C4-2B (cell line): ENCODE data around the gene PYROXD2.

ENCODE experiments used
- H3K27ac ChIP-seq: fragments of 450-650 bp; 2 replicates; pipeline ENCODE4 v1.5.1; 2017
- ZFX ChIP-seq: fragments of 450-650 bp; IDR thresholded peaks from 2 replicates; pipeline ENCODE4 v1.6.1; 2017
- TF ChIP-seq, protein P1 (sequence below): fragments of 450-650 bp; conservative IDR thresholded peaks from 2 replicates; pipeline ENCODE4 v1.5.1; 2017; ENCODE audit warnings: mild to moderate bottlenecking

The PYROXD2 gene

DNA sequence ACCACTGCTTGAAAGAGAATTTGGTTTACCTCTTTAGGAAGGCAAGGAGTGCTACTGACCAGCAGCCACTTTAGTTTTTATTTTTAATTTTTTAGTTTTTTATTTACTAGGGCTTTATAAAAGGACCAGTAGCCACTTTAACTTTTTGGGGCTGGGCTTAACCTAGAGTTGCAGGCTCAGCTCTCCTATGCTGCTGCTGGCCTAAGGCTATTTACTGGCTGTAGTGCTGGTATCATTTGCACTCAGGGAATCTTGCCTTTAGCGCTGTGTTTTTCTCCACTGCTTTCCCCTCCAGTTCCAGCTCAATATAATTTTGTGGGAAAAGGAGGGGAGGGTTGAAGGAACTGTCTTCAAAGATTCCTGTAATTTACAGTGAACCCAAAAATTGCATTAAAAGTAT is 18.4 kb upstream of the PYROXD2 start:
- TF ChIP-seq, protein P1, sequence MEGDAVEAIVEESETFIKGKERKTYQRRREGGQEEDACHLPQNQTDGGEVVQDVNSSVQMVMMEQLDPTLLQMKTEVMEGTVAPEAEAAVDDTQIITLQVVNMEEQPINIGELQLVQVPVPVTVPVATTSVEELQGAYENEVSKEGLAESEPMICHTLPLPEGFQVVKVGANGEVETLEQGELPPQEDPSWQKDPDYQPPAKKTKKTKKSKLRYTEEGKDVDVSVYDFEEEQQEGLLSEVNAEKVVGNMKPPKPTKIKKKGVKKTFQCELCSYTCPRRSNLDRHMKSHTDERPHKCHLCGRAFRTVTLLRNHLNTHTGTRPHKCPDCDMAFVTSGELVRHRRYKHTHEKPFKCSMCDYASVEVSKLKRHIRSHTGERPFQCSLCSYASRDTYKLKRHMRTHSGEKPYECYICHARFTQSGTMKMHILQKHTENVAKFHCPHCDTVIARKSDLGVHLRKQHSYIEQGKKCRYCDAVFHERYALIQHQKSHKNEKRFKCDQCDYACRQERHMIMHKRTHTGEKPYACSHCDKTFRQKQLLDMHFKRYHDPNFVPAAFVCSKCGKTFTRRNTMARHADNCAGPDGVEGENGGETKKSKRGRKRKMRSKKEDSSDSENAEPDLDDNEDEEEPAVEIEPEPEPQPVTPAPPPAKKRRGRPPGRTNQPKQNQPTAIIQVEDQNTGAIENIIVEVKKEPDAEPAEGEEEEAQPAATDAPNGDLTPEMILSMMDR = no peak
- TF ChIP-seq ZFX = no peak
- no peak overlapping the region for H3K27ac ChIP-seq

DNA sequence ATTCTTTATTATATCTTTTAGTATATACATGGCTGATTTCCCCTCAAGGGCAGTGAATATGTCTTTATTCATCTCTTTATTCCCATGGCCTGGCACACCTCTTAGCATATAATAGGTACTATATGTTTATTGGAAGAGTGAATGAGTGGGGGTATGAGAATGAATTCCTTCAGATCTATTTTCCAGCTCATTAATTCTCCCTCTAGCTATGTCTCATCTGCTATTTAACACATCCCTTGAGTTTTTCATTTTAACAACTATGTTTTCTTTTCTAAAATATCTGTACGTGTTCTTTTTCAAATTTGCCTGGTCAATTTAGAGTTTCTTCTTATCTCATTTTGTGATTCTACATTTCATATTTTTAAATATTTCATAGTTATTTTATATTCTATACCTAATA is 17.3 kb upstream of the PYROXD2 start:
- TF ChIP-seq, protein P1 = no peak
- no peak for TF ChIP-seq ZFX
- no peak overlapping the region for H3K27ac ChIP-seq

DNA sequence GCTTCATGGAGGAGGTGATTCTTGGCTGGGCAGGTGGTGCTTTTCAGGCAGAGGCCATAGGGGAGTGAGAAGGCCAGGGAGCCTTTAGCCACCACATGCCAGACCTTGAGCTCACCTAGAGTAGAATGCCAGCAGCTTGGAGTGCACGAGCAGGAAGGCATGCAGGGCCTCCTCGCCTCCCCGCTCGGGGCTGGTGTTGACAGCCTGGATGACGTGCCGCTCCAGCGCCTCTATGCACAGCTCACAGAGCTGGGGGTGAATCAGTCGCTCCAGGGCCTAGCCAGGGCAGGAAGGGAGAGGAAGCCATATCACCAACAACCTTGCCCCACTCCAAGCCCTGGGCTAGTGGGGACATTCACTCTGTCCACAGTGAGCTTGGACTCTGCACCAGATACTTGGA is 16.0 kb upstream of the PYROXD2 start:
- TF ChIP-seq, protein P1 = no peak
- TF ChIP-seq ZFX = no peak
- no peak overlapping the region for H3K27ac ChIP-seq

DNA sequence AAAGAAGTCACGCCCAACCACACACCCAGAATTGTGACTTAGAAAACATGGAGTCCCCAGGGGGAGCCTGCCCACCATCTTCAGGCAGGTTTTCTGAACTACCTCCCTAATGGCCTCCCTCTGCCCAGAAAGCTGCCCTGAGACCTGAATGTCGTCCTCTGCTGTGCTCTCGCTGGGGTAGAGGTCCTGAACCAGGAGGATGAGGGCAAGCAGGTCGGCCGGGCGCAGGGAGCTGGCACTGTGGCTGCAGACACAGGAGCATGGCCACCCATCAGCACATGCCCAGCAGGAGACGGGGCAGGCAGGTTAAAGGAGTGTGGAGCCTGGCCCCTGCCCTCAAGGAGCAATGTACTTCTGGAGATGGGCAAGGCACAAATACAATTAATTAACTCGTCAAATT is 15.4 kb upstream of the PYROXD2 start:
- no peak overlapping the region for H3K27ac ChIP-seq
- no peak for TF ChIP-seq ZFX
- TF ChIP-seq, protein P1 = no peak

DNA sequence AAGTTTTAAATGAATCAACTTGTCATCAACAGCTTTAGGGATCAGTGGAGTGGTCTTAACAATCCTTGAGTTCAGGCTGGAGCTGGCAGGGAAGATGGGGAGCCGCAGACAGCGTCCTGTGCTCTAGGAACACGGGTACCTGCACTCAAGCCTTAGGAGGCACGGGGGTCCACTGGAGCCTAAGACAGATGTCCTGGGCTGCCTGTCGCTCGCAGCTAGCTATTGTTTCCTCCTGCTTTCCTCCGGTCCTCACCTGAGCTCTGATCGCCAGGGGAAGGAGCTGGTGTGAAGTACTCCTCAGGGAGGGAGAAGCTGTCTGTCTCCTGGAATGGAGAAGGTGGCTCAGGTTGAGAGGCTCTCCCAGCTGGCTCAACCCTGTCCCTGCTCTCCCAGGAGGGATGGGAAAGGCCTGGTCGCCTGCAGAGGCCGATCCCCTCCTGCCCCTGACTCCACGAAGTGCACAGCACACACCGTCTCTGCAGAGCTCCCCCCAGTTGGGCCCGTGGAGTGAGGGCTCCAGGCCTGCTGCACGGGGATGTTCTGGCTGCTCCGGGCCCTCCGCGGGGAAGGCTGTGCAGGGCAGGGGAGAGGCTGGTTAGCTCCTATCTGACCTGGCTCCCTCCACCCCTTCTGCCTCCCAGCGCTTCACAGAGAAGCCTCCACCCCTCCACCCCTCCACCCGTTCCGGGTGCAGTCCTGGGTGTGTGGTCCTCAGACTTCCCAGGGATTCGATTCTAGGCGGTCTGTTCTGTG is 14.5 kb upstream of the PYROXD2 start:
- H3K27ac ChIP-seq = no peak overlapping the region
- no peak for TF ChIP-seq ZFX
- TF ChIP-seq, protein P1 = no peak

DNA sequence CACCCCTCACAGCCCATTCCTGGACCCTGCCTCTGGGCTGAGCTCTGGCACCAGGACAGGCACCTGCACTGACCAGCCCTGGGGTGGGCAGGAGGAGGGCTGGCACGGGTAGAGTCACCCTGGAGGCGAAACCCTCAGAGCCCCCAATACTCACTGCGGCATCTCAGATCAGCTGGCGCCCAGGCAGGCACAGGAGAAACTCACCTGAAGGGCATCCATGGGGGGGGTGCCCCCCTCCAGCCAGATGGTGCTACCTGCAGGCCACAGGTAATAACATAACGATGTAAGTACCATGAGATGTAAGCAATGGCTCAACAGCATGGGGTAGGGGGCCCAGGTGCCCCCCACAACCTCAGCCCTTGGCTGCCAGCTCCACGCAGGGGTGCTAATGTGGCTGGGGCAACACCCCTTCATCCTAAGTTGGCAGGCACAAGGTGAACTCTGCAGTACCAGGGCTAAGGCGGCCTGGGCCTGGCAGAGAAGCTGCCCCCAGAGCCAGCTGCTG is 12.1 kb upstream of the PYROXD2 start:
- no peak for TF ChIP-seq ZFX

DNA sequence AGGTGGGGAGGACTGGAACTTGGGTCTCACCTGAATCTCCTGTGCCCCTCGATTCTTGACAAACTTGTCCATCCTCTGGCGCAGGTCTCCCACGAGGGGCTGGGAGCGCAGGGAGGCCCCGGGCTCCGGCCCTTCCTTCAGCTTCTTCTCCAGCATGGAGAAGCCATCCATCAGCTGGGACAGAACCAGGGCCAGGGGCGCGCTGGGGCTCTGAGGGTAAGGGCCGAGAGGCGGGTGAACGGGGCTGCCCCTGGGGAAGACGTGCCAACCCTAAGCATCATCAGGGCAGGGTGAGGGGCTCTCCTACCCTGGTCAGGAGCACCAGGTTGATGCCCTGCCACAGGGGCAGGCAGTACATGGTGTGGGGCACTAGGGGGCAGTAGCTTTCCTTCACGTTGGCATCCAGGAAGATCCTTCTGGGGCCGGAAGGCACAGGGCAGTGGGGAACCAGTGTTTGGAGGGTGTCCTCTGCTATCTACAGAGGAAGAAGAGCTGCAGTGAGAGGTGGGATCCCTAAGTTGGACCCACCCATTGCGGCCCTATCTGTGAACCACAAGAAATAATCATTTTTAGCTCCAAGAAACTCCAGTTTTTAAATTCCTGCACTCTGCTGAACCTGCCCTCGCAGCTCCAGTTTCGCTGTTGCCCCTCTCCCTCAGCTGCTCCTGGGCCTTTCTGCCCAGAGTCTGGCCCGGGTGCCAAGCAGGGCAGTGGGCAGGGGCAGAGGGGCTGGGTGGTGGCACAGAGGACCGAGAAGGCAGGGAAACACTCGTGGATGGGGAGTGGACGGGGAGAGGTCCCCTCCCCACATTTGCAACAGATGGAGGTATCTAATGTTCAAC is 10.8 kb upstream of the PYROXD2 start:
- H3K27ac ChIP-seq = no peak overlapping the region
- TF ChIP-seq ZFX = no peak
- TF ChIP-seq, protein P1 = peak; percentile 91

More for the DNA sequence above, 12.1 kb upstream of the PYROXD2 start:
- no peak overlapping the region for H3K27ac ChIP-seq
